GM23338 (cell line): ENCODE results near the gene JAZF1. TPM values are rescaled to one million over a fixed set of nuclear protein-coding genes. Genes with fewer than 3 reads are reported as not detected.

ENCODE experiments used
- ATAC-seq: fragments of 200-7000 bp; cut with Tn5 transposase; 3 replicates; pipeline ENCODE4 v1.9.1; 2020
- DNase-seq: peaks from one replicate; pipeline ENCODE4 v3.0.0-alpha.2; 2015; ENCODE audit warnings: low spot score
- H2AFZ ChIP-seq: fragments of 200-600 bp; sonication (generic); 2 replicates; pipeline ENCODE4 v1.8.0; 2016; ENCODE audit warnings: antibody characterized with exemption, mild to moderate bottlenecking, moderate library complexity
- H3F3A ChIP-seq: fragments of 200-600 bp; sonication (generic); replicated peaks from 2 replicates; pipeline ENCODE4 v1.8.0; 2017; ENCODE audit warnings: antibody characterized with exemption, mixed run types, low read depth
- H3K27ac ChIP-seq: fragments of 200-600 bp; sonication (generic); 2 replicates; pipeline ENCODE4 v1.6.1; 2016; ENCODE audit warnings: low read depth
- H3K27me3 ChIP-seq: fragments of 200-600 bp; sonication (generic); 2 replicates; pipeline ENCODE4 v1.8.0; 2016; ENCODE audit warnings: mild to moderate bottlenecking, mixed run types, moderate library complexity; ENCODE audit not compliant: insufficient read depth
- H3K36me3 ChIP-seq: fragments of 200-600 bp; sonication (generic); 2 replicates; pipeline ENCODE4 v1.8.0; 2016; ENCODE audit warnings: mild to moderate bottlenecking; ENCODE audit not compliant: insufficient read depth
- H3K4me1 ChIP-seq: fragments of 200-600 bp; sonication (generic); 2 replicates; pipeline ENCODE4 v1.8.0; 2016; ENCODE audit warnings: mild to moderate bottlenecking, moderate library complexity; ENCODE audit not compliant: insufficient read depth
- H3K4me2 ChIP-seq: fragments of 200-600 bp; sonication (generic); 2 replicates; pipeline ENCODE4 v1.7.1; 2017; ENCODE audit warnings: mixed run types
- H3K4me3 ChIP-seq: fragments of 200-600 bp; sonication (generic); 2 replicates; pipeline ENCODE4 v1.6.1; 2016; ENCODE audit warnings: mixed run types
- H3K79me2 ChIP-seq: fragments of 200-600 bp; sonication (generic); replicated peaks from 2 replicates; pipeline ENCODE4 v1.8.0; 2017; ENCODE audit warnings: mild to moderate bottlenecking; ENCODE audit not compliant: insufficient read depth
- H3K9me2 ChIP-seq: fragments of 200-600 bp; sonication (generic); 2 replicates; pipeline ENCODE4 v1.8.0; 2017; ENCODE audit not compliant: insufficient read depth
- H4K20me1 ChIP-seq: fragments of 200-600 bp; sonication (generic); replicated peaks from 2 replicates; pipeline ENCODE4 v1.8.0; 2017; ENCODE audit warnings: mild to moderate bottlenecking; ENCODE audit not compliant: insufficient read depth
- H3K27ac Mint-ChIP-seq: 2 replicates; pipeline ENCODE4 v1.8.0; 2020; ENCODE audit warnings: inconsistent platforms, mild to moderate bottlenecking, moderate library complexity, mixed read lengths
- H3K27me3 Mint-ChIP-seq: 3 replicates; pipeline ENCODE4 v1.8.0; 2022; ENCODE audit warnings: low read depth, mild to moderate bottlenecking, moderate library complexity, mixed read lengths, inconsistent platforms; ENCODE audit not compliant: insufficient read depth, poor library complexity
- H3K36me3 Mint-ChIP-seq: 3 replicates; pipeline ENCODE4 v1.8.0; 2021; ENCODE audit warnings: low read depth, mild to moderate bottlenecking, inconsistent platforms, moderate library complexity, mixed read lengths
- H3K4me1 Mint-ChIP-seq: 3 replicates; pipeline ENCODE4 v1.8.0; 2020; ENCODE audit warnings: mild to moderate bottlenecking, inconsistent platforms, mixed read lengths
- H3K4me3 Mint-ChIP-seq: 3 replicates; pipeline ENCODE4 v1.8.0; 2021; ENCODE audit warnings: moderate library complexity, mild to moderate bottlenecking, inconsistent platforms, mixed read lengths
- H3K9me3 Mint-ChIP-seq: 3 replicates; pipeline ENCODE4 v1.8.0; 2020; ENCODE audit warnings: moderate library complexity, mild to moderate bottlenecking, inconsistent platforms, mixed read lengths
- CREB1 ChIP-seq: fragments of 250-450 bp; sonication (Bioruptor Pico); IDR thresholded peaks from 2 replicates; pipeline ENCODE4 v1.5.0; 2020; ENCODE audit warnings: low read depth, mild to moderate bottlenecking, moderate library complexity
- EZH2 ChIP-seq: fragments of 200-600 bp; sonication (generic); IDR thresholded peaks from one replicate; pipeline ENCODE4 v1.8.0; 2017; ENCODE audit warnings: antibody characterized with exemption, mild to moderate bottlenecking, low read depth; ENCODE audit not compliant: unreplicated experiment
- JUNB ChIP-seq: IDR thresholded peaks from one replicate; pipeline ENCODE4 v1.6.1; 2016; ENCODE audit warnings: antibody characterized with exemption; ENCODE audit not compliant: unreplicated experiment
- STAT1 ChIP-seq: IDR thresholded peaks from one replicate; pipeline ENCODE4 v1.6.1; 2016; ENCODE audit warnings: antibody characterized with exemption; ENCODE audit not compliant: unreplicated experiment
- ZNF114 ChIP-seq: fragments of 250-450 bp; sonication (Bioruptor Pico); IDR thresholded peaks from 2 replicates; pipeline ENCODE4 v1.5.0; 2020; ENCODE audit warnings: mild to moderate bottlenecking, moderate library complexity
- polyA plus RNA-seq: library from polyadenylated mRNA; unstranded; fragments of >200 nt; fragmentation: Nextera tagmentation; extraction: Ambion mirVana; gene quantifications from 2 replicates; pipeline ENCODE4 v1.2.1, GENCODE V29; 2016
- total RNA-seq: library from RNA; depleted of rRNA; stranded (reverse); fragments of >200 nt; shearing (Covaris generic); gene quantifications from 2 replicates; pipeline ENCODE4 v1.2.3, GENCODE V29; 2014
- TF ChIP-seq, protein P1 (sequence below): IDR thresholded peaks from 2 replicates; pipeline ENCODE4 v1.6.1; 2016; ENCODE audit warnings: antibody characterized with exemption
- TF ChIP-seq, protein P2 (sequence below), 2 experiments: fragments of 200-600 bp in 1 of 2; sonication (generic) in 1 of 2; conservative IDR thresholded peaks; 2 replicates each; pipeline versions ENCODE4 v1.5.1 to v1.6.1; 2016 to 2017; ENCODE audit warnings: antibody characterized with exemption in 2 of 2, low read depth in 2 of 2, mild to moderate bottlenecking in 2 of 2, moderate library complexity in 1 of 2
- TF ChIP-seq, protein P3 (sequence below): IDR thresholded peaks from one replicate; pipeline ENCODE4 v1.6.1; 2018; ENCODE audit warnings: antibody characterized with exemption; ENCODE audit not compliant: unreplicated experiment

Gene JAZF1
- total and polyA plus RNA-seq, 2 experiments from 2014 or later: 12.2 to 22.2 TPM

DNA sequence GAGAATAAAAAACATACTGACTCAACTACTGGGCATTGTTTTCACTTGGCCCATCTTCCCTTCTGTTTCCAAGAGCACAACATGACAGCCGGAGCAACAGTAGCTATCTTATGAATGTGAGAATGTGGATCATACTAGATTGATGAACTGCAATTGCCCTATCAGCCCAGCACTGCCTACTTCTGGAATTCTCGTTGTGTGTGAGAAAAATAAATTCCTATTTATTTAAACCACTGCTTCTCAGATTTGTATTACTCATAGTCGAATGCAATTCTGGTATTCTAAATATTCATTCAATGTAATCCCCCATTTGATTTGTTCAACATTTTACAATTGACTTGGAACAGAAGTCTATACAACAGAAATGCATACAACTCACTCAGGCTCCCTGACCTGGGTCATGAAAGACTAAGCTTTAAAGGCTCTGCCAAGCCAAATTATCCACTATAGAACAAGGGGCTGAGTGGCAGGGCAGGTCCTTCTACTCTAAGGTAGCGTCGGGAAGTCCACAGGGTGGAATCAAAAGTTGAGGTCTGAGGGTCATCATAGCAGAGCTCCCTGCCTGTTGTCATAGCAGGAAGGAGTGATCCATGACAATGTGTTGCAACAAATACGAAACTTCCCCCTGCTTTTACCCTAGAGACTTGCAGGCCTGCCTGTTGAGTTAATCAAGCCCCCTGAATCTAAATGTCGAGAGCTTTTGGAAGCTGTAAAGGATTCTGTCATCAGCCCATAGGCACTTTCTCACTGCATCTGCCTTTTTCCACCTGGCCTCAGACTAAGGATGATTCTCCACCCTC is 12.4 kb upstream of the JAZF1 start (continued):
- no peak for TF ChIP-seq JUNB
- TF ChIP-seq, protein P1, sequence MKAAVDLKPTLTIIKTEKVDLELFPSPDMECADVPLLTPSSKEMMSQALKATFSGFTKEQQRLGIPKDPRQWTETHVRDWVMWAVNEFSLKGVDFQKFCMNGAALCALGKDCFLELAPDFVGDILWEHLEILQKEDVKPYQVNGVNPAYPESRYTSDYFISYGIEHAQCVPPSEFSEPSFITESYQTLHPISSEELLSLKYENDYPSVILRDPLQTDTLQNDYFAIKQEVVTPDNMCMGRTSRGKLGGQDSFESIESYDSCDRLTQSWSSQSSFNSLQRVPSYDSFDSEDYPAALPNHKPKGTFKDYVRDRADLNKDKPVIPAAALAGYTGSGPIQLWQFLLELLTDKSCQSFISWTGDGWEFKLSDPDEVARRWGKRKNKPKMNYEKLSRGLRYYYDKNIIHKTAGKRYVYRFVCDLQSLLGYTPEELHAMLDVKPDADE: no peak
- TF ChIP-seq ZNF114 (CRISPR knock-in tag): no peak
- TF ChIP-seq, protein P2, sequence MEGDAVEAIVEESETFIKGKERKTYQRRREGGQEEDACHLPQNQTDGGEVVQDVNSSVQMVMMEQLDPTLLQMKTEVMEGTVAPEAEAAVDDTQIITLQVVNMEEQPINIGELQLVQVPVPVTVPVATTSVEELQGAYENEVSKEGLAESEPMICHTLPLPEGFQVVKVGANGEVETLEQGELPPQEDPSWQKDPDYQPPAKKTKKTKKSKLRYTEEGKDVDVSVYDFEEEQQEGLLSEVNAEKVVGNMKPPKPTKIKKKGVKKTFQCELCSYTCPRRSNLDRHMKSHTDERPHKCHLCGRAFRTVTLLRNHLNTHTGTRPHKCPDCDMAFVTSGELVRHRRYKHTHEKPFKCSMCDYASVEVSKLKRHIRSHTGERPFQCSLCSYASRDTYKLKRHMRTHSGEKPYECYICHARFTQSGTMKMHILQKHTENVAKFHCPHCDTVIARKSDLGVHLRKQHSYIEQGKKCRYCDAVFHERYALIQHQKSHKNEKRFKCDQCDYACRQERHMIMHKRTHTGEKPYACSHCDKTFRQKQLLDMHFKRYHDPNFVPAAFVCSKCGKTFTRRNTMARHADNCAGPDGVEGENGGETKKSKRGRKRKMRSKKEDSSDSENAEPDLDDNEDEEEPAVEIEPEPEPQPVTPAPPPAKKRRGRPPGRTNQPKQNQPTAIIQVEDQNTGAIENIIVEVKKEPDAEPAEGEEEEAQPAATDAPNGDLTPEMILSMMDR (conservative IDR thresholded peaks at IDR 0.05; ENCODE audit: low read depth in 2 of 2): no peak
- TF ChIP-seq EZH2: no peak
- TF ChIP-seq, protein P3, sequence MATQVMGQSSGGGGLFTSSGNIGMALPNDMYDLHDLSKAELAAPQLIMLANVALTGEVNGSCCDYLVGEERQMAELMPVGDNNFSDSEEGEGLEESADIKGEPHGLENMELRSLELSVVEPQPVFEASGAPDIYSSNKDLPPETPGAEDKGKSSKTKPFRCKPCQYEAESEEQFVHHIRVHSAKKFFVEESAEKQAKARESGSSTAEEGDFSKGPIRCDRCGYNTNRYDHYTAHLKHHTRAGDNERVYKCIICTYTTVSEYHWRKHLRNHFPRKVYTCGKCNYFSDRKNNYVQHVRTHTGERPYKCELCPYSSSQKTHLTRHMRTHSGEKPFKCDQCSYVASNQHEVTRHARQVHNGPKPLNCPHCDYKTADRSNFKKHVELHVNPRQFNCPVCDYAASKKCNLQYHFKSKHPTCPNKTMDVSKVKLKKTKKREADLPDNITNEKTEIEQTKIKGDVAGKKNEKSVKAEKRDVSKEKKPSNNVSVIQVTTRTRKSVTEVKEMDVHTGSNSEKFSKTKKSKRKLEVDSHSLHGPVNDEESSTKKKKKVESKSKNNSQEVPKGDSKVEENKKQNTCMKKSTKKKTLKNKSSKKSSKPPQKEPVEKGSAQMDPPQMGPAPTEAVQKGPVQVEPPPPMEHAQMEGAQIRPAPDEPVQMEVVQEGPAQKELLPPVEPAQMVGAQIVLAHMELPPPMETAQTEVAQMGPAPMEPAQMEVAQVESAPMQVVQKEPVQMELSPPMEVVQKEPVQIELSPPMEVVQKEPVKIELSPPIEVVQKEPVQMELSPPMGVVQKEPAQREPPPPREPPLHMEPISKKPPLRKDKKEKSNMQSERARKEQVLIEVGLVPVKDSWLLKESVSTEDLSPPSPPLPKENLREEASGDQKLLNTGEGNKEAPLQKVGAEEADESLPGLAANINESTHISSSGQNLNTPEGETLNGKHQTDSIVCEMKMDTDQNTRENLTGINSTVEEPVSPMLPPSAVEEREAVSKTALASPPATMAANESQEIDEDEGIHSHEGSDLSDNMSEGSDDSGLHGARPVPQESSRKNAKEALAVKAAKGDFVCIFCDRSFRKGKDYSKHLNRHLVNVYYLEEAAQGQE: no peak
- no peak for TF ChIP-seq CREB1 (CRISPR knock-in tag)

DNA sequence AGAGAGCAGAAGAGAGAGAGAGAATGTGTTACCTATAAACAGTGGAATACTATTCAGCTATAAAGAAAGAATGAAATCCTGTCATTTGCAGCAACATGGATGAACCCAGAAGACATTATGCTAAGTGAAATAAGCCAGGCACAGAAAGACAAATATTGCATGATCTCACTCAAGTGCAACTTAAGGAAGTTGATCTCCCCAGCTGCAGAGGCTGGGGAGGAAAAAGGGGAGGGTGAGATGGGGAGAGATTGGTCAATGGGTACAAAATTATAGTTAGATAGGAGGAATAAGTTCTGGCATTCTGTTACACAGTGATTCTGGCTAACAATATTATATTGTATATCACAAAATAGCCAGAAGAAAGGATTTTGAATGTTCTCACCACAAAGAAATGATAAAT is 11.2 kb upstream of the JAZF1 start:
- Histone ChIP-seq H3K36me3 (peaks cover 3% of the 10 kb centered on the region; the same call in 1 of the 2 replicates), H3K9me2 (0 out of 2 replicates have a peak, but pooled peaks cover 8% of the 10 kb centered on the region), H3K4me3 (no peak overlapping the region), H3K27ac (no peak overlapping the region), H3K27me3 (0 out of 2 replicates have a peak, but pooled peaks cover 2% of the 10 kb centered on the region), H2AFZ (no peak overlapping the region), H3K4me1 (peaks cover 43% of the 10 kb centered on the region), H3K79me2 (no peaks in the 10 kb centered on the region), H3K4me2 (no peak overlapping the region), H4K20me1 (no peaks in the 10 kb centered on the region), H3F3A (0 out of 2 replicates have a peak, but pooled peaks cover 3% of the 10 kb centered on the region)
- TF ChIP-seq STAT1: no peak
- ATAC-seq (no peak), DNase-seq (no peak)
- no peaks in the 10 kb centered on the region for H3K9me3 Mint-ChIP-seq
- no peaks in the 10 kb centered on the region for H3K36me3 Mint-ChIP-seq
- H3K4me3 Mint-ChIP-seq: no peak overlapping the region
- peaks cover 38% of the 10 kb centered on the region for H3K4me1 Mint-ChIP-seq
- H3K27ac Mint-ChIP-seq: no peak overlapping the region
- H3K27me3 Mint-ChIP-seq: no peaks in the 10 kb centered on the region
